ENCODE measurements around the gene ZBTB5.
A peak's percentile ranks its signal among the peaks of the same experiment; 100 is the strongest.
"Not testable (repeated sequence)": the region's sequence is repeated elsewhere in the genome, so short reads cannot be mapped to it uniquely, and the experiment has no call there.

The ZBTB5 gene, protein sequence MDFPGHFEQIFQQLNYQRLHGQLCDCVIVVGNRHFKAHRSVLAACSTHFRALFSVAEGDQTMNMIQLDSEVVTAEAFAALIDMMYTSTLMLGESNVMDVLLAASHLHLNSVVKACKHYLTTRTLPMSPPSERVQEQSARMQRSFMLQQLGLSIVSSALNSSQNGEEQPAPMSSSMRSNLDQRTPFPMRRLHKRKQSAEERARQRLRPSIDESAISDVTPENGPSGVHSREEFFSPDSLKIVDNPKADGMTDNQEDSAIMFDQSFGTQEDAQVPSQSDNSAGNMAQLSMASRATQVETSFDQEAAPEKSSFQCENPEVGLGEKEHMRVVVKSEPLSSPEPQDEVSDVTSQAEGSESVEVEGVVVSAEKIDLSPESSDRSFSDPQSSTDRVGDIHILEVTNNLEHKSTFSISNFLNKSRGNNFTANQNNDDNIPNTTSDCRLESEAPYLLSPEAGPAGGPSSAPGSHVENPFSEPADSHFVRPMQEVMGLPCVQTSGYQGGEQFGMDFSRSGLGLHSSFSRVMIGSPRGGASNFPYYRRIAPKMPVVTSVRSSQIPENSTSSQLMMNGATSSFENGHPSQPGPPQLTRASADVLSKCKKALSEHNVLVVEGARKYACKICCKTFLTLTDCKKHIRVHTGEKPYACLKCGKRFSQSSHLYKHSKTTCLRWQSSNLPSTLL

GRCh38 chr9:37465249-37466036, at the start of gene ZBTB5:
Gene ZBTB5, minus strand, starts transcription at chr9:37465450. Its CDS starts 22,899 bp downstream, at chr9:37442551.
- peak; percentile 99 for DNase-seq
- TF ChIP-seq, protein P1, sequence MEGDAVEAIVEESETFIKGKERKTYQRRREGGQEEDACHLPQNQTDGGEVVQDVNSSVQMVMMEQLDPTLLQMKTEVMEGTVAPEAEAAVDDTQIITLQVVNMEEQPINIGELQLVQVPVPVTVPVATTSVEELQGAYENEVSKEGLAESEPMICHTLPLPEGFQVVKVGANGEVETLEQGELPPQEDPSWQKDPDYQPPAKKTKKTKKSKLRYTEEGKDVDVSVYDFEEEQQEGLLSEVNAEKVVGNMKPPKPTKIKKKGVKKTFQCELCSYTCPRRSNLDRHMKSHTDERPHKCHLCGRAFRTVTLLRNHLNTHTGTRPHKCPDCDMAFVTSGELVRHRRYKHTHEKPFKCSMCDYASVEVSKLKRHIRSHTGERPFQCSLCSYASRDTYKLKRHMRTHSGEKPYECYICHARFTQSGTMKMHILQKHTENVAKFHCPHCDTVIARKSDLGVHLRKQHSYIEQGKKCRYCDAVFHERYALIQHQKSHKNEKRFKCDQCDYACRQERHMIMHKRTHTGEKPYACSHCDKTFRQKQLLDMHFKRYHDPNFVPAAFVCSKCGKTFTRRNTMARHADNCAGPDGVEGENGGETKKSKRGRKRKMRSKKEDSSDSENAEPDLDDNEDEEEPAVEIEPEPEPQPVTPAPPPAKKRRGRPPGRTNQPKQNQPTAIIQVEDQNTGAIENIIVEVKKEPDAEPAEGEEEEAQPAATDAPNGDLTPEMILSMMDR (IDR thresholded peaks at IDR 0.05; ENCODE audit: low read depth, low read length): no peak
- Histone ChIP-seq H3K27me3 (ENCODE audit: insufficient read depth, low read depth, severe bottlenecking) (no peaks in the 10 kb centered on the region), H3K4me3 (ENCODE audit: low read depth, low read length) (peak within 1 kb of the TSS; percentile 55), H3K36me3 (peaks cover 9% of the 10 kb centered on the region), H3K27ac (peak within 1 kb of the TSS; percentile 98), H3K9me3 (ENCODE audit: severe bottlenecking) (no peaks in the 10 kb centered on the region)

GRCh38 chr9:37514999-37515398, 49.7 kb upstream of the ZBTB5 start:
- TF ChIP-seq, protein P1 (IDR thresholded peaks at IDR 0.05; ENCODE audit: low read depth, low read length): no peak
- DNase-seq: no peak

GRCh38 chr9:37514415-37514814, 49.2 kb upstream of the ZBTB5 start:
- DNase-seq: not testable (repeated sequence)

More at GRCh38 chr9:37514999-37515398, 49.7 kb upstream of the ZBTB5 start:
- Histone ChIP-seq H3K4me3 (ENCODE audit: low read depth, low read length) (no peak overlapping the region), H3K27me3 (ENCODE audit: insufficient read depth, low read depth, severe bottlenecking) (no peaks in the 10 kb centered on the region), H3K27ac (no peak overlapping the region), H3K9me3 (ENCODE audit: severe bottlenecking) (no peaks in the 10 kb centered on the region), H3K36me3 (peaks cover 89% of the 10 kb centered on the region)

DNA sequence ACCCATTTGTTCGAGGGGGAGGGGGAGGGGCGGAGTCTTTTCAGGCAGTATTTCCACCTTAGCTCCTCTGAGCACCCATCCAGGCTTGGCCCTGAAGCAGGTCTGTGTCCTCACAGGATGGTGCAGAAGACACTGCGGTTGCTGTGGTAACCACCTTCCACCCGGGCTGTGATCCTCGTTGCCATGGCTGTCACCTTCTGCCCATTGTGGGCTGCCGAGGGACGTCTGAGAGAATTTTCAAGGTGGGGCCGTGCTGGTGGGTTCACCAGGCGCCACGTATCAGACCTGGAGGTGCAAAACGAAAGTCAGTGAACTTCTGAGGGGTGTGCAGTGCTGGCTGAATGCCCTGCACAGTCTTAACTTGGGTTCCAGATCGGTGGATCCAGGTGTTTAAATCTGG, 47.2 kb upstream of the ZBTB5 start:
- Histone ChIP-seq H3K27me3 (ENCODE audit: insufficient read depth, low read depth, severe bottlenecking) (no peaks in the 10 kb centered on the region), H3K9me3 (ENCODE audit: severe bottlenecking) (no peaks in the 10 kb centered on the region), H3K27ac (no peak overlapping the region), H3K4me3 (ENCODE audit: low read depth, low read length) (no peak overlapping the region), H3K36me3 (peaks cover 91% of the 10 kb centered on the region)
- TF ChIP-seq, protein P1 (IDR thresholded peaks at IDR 0.05; ENCODE audit: low read depth, low read length): no peak
- no peak for DNase-seq

More at GRCh38 chr9:37514415-37514814, 49.2 kb upstream of the ZBTB5 start:
- not testable (repeated sequence) for H3K4me3 ChIP-seq (ENCODE audit: low read depth, low read length); H3K9me3 ChIP-seq (ENCODE audit: severe bottlenecking); H3K27ac ChIP-seq; H3K27me3 ChIP-seq (ENCODE audit: insufficient read depth, low read depth, severe bottlenecking)
- H3K36me3 ChIP-seq: peaks cover 90% of the 10 kb centered on the region

- peak; percentile 69 for DNase-seq
- H3K4me3 ChIP-seq (ENCODE audit: low read depth, low read length): no peak overlapping the region
- no peak overlapping the region for H3K27ac ChIP-seq
- H3K27me3 ChIP-seq (ENCODE audit: insufficient read depth, low read depth, severe bottlenecking): no peaks in the 10 kb centered on the region
- peaks cover 85% of the 10 kb centered on the region for H3K36me3 ChIP-seq
- TF ChIP-seq, protein P1 (IDR thresholded peaks at IDR 0.05; ENCODE audit: low read depth, low read length): peak; percentile 62
- no peaks in the 10 kb centered on the region for H3K9me3 ChIP-seq (ENCODE audit: severe bottlenecking)
Observed at GRCh38 chr9:37511016-37512010, 46.1 kb upstream of the ZBTB5 start.

DNA sequence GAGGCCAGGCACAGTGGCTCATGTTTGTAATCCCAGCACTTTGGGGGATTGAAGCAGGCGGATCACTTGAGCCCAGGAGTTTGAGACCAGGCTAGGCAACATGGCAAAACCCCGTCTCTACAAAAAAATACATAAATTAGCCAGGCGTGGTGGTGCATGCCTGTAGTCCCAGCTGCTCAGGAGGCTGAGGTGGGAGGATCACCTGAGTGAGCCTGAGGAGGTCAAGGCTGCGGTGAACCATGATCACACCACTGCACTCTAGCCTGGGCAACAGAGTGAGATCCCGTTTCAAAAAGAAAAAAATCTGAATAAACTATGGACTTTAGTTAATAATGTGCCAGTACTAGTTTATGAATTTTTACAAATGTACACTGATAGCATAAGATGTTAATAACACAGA, 44.8 kb upstream of the ZBTB5 start:
- H3K9me3 ChIP-seq (ENCODE audit: severe bottlenecking); H3K4me3 ChIP-seq (ENCODE audit: low read depth, low read length); H3K27ac ChIP-seq; DNase-seq; H3K27me3 ChIP-seq (ENCODE audit: insufficient read depth, low read depth, severe bottlenecking): not testable (repeated sequence)
- peaks cover 79% of the 10 kb centered on the region for H3K36me3 ChIP-seq
